K562 treated with DMSO at 1 percent for 24 hours (cell line): ENCODE results near the gene OR4A5. TPM values are rescaled to one million over a fixed set of nuclear protein-coding genes. Genes with fewer than 3 reads are reported as not detected.

ENCODE experiments used
- total RNA-seq: library from RNA; unstranded; fragments of 300-600 nt; gene quantifications from 2 replicates; pipeline ENCODE4 v1.2.3, GENCODE V29; 2022; ENCODE audit warnings: low read depth; ENCODE audit not compliant: insufficient read depth

OR4A5 gene, protein sequence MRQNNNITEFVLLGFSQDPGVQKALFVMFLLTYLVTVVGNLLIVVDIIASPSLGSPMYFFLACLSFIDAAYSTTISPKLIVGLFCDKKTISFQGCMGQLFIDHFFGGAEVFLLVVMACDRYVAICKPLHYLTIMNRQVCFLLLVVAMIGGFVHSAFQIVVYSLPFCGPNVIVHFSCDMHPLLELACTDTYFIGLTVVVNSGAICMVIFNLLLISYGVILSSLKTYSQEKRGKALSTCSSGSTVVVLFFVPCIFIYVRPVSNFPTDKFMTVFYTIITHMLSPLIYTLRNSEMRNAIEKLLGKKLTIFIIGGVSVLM
- total RNA-seq, result not detected in 2 replicates

DNA sequence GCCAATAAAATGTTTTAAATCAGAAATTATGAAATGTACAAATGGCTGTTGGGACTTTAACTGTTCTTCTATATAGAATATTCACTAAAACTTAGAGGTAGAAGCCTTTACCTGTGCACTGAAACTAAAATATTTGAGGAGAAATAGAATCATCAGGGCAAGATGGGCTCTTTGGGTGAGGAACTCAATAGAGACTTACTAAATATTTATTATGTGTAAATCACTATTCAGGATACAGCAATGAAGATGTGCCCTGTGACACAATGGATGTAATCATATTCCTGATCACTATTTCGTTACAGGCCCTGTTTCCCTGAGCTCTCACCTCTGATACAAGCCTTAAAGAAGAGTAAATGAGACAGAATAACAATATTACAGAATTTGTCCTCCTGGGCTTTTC, at the start of gene OR4A5:
Gene OR4A5 (plus strand): TSS at position 301 of the 400 bp plus-strand sequence. CDS start 53 bp downstream, at position 354.

Other genes with a start within 250 kb of the OR4A5 start
- not detected in 2 replicates for gene OR4C46, start 102.8 kb upstream of the OR4A5 start, total RNA-seq